NCI-H748 (cell line): ENCODE data around the gene AGK.
"Not testable (repeated sequence)": the region's sequence is repeated elsewhere in the genome, so short reads cannot be mapped to it uniquely, and the experiment has no call there.

Source experiments
- DNase-seq: peaks from one replicate; lab custom pipeline; 2025; ENCODE audit not compliant: unreplicated experiment; lab: John Stamatoyannopoulos, UW

AGK gene

GRCh38 chr7:141645188-141645587, 94.0 kb downstream of the AGK start:
- DNase-seq, result no peak

GRCh38 chr7:141646826-141647480, 95.7 kb downstream of the AGK start:
- no peak for DNase-seq

GRCh38 chr7:141647701-141648100, 96.5 kb downstream of the AGK start:
- DNase-seq, result not testable (repeated sequence)

- no peak for DNase-seq
Measured at GRCh38 chr7:141648276-141649114, 97.3 kb downstream of the AGK start.

GRCh38 chr7:141649137-141649864, 98.1 kb downstream of the AGK start:
- DNase-seq, result no peak

- DNase-seq, result peak; percentile 82
Measured at GRCh38 chr7:141649865-141650634, 98.8 kb downstream of the AGK start.

- no peak for DNase-seq
Measured at GRCh38 chr7:141651417-141651816, 100.2 kb downstream of the AGK start.

- DNase-seq, result no peak
Measured at GRCh38 chr7:141652691-141653090, 101.5 kb downstream of the AGK start.

GRCh38 chr7:141654551-141654950, 103.3 kb downstream of the AGK start:
- peak; percentile 83 for DNase-seq

GRCh38 chr7:141659501-141659900, 108.3 kb downstream of the AGK start:
- DNase-seq, result no peak

- DNase-seq, result no peak
Measured at GRCh38 chr7:141660259-141660658, 109.0 kb downstream of the AGK start.

- DNase-seq, result no peak
Measured at GRCh38 chr7:141663081-141663849, 112.1 kb downstream of the AGK start.

- DNase-seq, result no peak
Measured at GRCh38 chr7:141664450-141664849, 113.2 kb downstream of the AGK start.

- DNase-seq, result no peak
Measured at GRCh38 chr7:141665208-141666035, 114.2 kb downstream of the AGK start.

GRCh38 chr7:141666071-141666470, 114.9 kb downstream of the AGK start:
- no peak for DNase-seq

GRCh38 chr7:141668853-141669252, 117.6 kb downstream of the AGK start:
- DNase-seq, result no peak

- DNase-seq, result no peak
Measured at GRCh38 chr7:141671705-141672496, 120.7 kb downstream of the AGK start.

GRCh38 chr7:141673346-141673745, 122.1 kb downstream of the AGK start:
- DNase-seq, result no peak
